ENCODE measurements around the gene ANKRD60.
A peak's percentile ranks its signal among the peaks of the same experiment; 100 is the strongest.

ANKRD60 gene

DNA sequence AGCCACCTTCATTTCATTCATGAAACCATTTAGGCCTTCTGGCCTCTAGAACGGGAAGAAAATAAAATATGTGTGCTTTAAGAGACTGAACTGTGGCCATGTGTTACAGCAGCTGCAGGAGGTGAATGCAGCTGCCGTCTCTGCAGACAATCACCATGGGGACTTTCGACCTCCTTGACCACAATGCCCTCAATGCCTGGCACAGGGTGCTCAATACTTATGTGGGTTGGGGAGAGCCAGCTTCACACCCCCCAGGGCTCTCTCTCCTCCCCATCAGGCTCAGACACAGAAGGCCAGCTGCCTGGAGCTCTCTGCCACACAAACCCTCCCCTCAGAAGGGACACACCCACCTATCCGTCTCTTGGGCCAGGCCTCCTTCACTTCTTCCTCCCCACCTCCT is 43.5 kb downstream of the ANKRD60 start:
- DNase-seq, result no peak

DNA sequence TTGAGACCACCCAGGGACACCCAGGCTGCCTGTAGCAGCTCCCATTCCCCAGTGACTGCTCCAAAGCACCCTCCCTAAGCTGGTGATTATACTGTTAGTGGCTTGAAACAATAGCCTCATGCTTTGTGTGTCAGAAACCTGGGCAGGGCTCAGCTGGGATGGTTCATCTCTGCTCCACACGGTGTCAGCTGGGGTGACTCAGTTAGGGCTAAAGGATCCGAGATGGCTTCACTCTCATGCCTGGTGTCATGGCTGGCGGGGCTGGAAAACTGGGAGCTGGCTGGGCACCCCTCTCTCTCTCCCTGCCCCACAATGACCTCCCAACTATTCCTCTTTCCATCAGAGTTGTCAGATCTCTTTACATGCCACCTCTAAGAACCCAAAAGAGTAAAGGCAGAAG is 44.4 kb downstream of the ANKRD60 start:
- DNase-seq, result no peak

DNA sequence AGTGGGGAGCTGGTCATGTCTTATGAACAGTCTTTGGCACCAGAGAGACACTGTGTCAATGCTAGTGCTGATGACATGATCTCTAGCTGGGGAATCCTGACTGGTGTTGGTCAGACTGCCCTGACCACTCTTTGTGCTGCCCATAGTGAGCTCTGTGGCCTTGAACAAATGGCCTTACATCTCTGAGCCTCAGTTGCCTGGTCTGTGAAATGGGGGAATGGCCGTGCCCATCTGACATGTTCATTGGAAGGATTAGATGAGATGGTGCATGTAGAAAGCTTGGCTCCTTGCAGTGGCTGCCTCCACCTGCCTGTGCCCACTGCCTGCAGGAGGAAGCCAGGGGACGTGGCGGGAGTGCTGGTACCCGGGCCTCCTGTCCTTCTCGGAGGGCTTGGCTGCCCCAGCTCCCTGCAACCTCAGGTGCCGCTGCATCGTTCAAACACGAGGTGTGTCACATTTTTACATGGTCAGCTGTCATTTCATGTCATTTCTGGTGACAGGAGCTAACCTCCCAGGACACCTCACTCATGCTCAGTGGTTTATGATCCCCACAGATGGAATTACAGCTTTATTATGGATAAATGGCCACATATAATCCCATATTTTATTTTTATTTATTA is 45.8 kb downstream of the ANKRD60 start:
- no peak for DNase-seq

DNA sequence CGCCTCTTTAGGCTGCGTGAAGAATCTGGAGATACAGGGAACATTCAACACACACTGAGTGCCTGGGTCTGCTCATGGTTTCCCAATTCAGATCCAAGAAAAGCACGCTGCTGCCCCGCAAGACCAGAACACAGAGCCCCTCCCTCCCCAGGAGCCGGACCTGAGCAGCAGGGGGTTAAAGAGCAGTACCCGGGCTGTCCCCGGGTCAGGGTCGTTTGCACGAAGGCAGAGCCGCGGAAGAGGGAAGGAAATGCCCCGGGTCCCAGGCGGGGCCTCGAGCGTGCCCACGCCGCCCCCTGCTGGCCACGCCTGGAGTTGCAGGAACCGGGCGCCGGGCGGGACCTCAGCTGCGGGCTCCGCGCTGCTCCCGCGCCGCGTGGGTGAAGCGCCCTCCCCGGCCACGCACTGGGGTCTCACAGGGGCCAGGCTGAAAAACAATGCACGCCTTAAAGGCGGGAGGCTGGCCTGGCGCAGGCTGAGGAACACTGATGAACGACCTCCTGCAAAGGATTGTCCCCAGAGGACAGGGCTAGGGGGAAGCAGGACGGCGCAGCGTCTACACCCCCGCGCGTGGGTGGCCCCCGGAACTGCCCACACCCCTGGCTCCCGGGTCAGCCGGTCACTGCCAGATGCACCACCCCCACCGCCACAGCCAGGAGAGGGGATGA is 48.9 kb downstream of the ANKRD60 start:
- DNase-seq, result peak; percentile 33

DNA sequence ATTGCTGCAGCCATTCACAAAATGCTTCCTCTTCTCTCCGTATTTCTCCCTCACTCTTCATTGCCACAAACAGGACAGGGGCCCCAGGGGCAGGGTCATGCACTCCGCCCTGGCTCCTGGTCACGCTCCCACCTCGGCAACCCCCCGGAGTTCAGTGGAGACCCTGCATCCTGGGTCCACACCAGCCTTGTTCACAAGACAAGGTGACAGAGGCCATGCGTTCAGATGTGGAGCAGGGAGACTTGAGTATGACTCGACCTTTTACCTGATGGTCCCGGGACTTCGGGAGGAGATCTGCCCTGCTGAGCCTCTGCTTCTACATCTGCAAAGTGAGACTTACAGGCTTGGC is 49.4 kb downstream of the ANKRD60 start:
- DNase-seq, result no peak

DNA sequence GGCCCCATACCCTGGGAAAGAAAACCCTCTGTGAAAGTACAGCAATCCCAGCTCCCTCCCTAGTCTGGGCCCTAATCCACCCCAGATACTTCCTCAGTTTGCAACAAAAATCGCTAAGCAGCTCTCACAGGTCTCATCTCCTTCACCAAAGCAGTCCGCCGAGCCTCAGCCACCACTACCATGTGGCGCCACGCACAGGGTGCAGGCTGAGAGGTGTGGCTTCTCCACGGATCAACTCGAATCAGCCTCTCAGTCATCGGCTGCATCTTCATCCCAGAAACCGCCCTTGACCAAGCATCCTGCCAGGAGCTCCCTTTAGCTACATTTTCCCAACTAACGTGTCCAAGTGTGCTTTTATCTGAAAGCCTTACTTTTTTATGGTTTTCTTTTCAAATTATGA is 50.7 kb downstream of the ANKRD60 start:
- DNase-seq, result no peak

DNA sequence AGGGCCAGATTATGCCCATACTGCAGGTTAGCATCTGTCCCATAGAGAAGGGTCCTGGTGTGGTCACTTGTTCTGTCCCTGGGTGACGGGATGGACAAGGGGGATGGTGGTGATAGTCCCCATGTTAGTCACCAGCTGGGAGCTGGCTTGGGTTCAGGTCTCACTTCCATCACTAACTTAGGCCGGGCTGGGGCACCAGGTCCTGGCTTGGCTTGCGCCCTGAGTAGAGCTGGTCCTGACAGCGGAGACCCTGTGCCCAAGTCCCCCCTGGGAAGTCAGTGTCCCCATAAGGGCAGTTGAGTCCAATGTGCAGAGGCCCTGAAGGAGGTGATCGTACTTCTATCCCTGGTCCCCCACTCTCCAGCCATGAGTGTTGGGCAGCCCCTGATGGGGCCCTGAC is 52.6 kb downstream of the ANKRD60 start:
- DNase-seq, result no peak

DNA sequence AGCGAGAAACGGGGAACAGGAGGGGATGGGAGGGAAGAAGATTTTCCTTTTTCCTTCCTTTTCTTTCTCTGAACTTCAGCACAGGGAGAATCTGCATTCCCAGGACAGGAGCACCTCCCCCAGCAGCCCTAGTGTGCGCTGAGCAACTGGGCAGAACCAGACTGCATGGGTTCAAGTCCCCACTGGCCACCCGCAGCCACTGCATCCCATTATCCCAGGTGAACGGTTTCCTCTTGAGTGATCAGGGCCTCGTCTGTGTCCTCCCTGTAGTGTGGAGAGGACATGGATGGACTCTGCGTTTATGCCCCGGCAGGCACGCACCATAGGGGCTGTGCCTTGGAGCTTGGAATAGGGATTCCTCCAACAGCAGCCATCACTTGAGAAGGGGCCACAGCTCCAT is 53.0 kb downstream of the ANKRD60 start:
- no peak for DNase-seq

DNA sequence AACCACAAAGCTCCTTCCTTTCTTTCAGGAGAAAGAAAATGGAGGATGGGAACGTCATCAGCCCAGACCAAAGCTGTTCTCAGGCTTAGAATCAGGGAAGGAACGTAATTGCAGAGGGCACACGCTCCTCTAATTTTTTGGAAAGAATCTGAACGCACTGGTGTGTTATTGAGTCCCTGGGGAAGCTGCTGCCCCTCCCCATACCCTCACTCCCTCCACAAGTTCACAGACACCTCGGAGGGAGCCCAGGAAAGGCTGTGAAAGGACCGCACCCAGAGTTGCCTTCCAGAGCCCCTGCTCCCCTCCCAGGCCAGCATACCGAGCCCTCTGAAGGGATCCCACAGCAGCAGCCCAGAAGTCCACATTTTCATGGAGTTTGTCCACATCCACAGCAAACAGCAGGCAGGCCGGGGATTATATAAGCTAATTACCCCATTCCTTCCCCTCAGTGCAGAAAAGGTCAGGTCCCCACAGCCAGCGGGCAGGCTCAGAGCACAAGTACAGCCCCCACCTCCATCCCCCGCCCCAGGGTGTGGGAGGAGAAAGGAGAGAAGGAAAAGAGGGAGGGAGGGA is 53.7 kb downstream of the ANKRD60 start:
- DNase-seq, result no peak

DNA sequence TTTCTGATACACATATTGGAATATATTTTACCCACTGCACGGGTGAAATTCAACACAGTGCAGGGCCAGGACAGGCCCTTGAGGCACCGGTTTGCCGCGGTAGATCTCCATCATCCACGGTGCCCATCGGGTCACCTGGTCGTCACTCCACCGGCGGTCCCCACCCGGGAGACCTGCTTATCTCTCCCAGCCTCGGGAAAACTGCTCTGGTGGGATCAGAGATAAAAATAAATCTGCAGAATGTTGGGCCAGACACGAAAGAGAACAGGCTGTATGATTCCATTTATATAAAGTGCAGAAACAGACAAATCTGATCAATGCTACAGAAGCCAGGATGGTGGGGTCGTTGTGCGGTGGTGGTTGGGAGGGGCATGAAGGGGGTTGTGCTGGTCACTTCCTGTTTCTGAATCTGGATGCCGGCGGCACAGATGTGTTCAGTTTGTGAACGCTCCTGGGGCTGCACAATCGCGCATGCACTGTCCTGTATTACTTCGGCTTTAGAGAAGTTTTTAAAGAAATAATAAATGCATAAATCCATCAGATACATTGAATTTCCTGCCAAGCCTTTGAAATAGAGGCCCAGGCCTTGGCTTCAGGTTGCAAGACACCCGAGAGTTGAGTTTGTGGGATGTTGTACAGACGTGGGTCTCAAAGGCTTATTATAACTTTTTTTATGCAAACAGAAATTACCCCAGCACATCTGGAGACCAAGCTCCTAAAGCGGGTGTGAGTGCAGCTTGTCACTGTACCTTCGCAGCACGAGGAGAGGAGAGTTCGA is 54.3 kb downstream of the ANKRD60 start:
- DNase-seq, result no peak

DNA sequence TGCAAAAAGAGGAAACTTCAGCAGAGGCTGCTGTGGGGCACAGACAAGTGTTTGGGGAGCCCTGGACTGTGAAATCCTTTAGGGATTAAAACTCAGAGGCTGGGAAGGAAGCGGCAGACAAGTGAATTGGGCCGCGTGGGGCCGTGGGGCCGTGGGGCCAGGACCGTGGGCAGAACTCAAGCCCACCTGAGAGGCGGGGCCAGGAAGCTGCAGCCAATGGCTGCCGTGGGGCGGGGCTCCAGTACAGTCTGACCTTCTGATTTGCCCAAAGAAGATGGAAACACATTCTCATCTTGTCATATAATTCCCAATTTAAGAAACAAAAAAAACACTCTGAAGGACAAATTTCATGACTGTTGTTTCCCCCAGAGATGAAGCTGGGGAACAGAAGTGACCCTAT is 55.4 kb downstream of the ANKRD60 start:
- no peak for DNase-seq

DNA sequence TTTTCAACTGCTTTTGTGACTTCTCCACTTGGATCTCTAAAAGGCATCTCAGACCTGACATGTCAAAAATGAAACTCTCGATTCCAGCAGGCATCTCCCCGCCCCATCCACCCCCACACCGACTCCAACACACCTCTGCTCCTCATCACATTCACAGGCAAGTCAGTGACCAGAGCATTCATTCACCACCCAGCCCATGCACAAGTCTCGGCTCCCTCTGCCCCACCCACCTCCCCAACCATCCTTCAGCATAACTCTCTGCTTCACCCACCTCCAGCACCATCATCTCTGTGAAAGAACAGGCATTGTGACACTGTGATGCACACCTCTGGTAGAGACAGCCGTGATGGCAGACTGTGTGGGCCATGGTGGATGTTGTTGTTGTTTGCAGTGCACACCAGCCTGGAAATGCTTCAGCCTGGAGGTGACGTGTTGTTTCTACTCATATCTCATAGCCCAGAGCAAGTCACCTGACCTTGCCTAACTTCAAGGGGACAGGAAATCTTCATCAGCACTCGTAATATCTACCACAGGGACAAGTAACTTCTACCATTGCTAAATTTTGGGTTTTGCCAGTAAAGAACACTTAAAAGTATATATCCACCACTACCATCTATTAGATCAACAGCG is 56.5 kb downstream of the ANKRD60 start:
- DNase-seq, result no peak

DNA sequence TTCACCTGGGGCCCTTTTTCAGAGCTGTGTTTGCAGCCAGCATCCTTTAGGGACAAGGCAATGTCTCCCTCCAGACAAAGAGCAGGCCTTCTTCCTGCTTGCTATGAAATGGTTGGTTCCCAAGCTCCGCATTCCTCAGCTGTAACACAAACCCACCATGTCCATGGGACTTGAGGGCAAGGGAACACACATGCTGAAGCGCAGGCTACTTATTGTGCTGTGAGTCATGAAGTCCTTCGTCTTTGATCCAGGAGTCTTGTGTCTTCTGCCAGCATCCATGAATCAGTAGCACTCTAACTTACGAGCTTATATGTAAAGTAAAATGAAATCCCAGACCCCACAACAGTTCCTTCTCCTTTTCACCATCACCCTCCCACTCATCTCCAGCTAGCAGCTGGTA is 59.0 kb downstream of the ANKRD60 start:
- DNase-seq, result no peak

DNA sequence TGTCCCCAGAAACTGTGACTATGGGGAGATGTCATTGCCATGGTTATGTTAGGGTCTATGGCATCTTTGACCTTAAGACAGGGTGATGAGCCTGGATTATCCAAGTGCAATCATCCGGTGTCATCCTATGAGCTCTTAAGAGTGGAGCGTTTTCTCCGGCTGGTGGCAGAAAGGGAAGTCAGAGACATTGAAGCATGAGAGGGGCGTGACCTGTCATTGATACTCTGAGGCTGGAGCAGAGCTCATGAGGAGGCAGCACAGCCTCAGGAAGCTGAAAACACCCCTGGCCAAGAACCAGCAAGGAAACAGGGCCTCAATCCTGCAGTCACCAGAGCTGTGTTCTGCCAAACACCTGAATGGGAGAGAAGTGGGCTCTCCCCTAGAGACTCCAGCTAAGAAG is 59.6 kb downstream of the ANKRD60 start:
- no peak for DNase-seq

DNA sequence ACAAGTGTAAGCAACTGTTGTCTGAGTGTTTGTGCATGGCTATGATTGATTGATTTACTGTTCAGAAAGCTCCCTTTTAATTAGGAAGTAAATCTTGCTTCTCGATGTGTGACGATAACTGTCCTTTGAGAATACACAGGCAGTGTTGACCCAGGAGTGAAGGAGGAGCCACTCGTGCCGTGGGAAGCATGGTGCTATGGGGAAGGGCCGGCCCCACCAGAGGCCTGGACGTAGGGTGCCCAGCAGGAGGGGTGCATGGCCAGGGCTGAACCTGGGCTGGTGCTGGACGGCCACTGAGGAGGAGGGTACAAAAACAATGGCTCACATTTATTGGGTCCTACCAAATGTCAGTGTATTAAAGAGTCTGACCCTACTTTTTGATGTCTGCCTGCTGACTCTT is 60.7 kb downstream of the ANKRD60 start:
- no peak for DNase-seq
